Trophoblast cell (in vitro differentiated cells and primary cell): Measurements from ENCODE around the gene FOCAD.
"Not testable (repeated sequence)": the region's sequence is repeated elsewhere in the genome, so short reads cannot be mapped to it uniquely, and the experiment has no call there.

Source experiments
- DNase-seq, 2 donors: peaks; one replicate each; pipeline ENCODE4 v3.0.0-alpha.2; 2016
- H2AFZ ChIP-seq: 2 replicates; pipeline ENCODE4 v1.6.1; 2013; ENCODE audit warnings: low read length, moderate library complexity, mild to moderate bottlenecking; ENCODE audit not compliant: insufficient read depth, poor library complexity
- H2AK5ac ChIP-seq: 2 replicates; pipeline ENCODE4 v1.6.1; 2013; ENCODE audit warnings: mild to moderate bottlenecking, low read length
- H2BK120ac ChIP-seq: 2 replicates; pipeline ENCODE4 v1.6.1; 2013; ENCODE audit warnings: low read length, mild to moderate bottlenecking, moderate library complexity; ENCODE audit not compliant: insufficient read depth, poor library complexity
- H2BK12ac ChIP-seq: 2 replicates; pipeline ENCODE4 v1.6.1; 2013; ENCODE audit warnings: mild to moderate bottlenecking, low read length, moderate library complexity
- H2BK5ac ChIP-seq: 2 replicates; pipeline ENCODE4 v1.6.1; 2013; ENCODE audit warnings: low read length, low read depth, moderate library complexity, mild to moderate bottlenecking; ENCODE audit not compliant: poor library complexity
- H3K14ac ChIP-seq: 2 replicates; pipeline ENCODE4 v1.6.1; 2013; ENCODE audit warnings: mild to moderate bottlenecking, low read length
- H3K18ac ChIP-seq: 2 replicates; pipeline ENCODE4 v1.6.1; 2013; ENCODE audit warnings: mild to moderate bottlenecking, low read length
- H3K23ac ChIP-seq: 2 replicates; pipeline ENCODE4 v1.6.1; 2013; ENCODE audit warnings: low read length
- H3K27ac ChIP-seq: 2 replicates; pipeline ENCODE4 v1.5.1; 2013; ENCODE audit warnings: low read depth, mild to moderate bottlenecking, inconsistent platforms, low read length, moderate library complexity
- H3K27me3 ChIP-seq: 2 replicates; pipeline ENCODE4 v1.6.1; 2013; ENCODE audit warnings: inconsistent platforms, mild to moderate bottlenecking, low read length, moderate library complexity; ENCODE audit not compliant: insufficient read depth
- H3K36me3 ChIP-seq, 2 experiments: 1 replicate in 1 of 2; 2 replicates in 1 of 2; pipeline ENCODE4 v1.6.1; 2013; ENCODE audit warnings: low read length in 2 of 2, mild to moderate bottlenecking in 2 of 2, moderate library complexity in 1 of 2; ENCODE audit not compliant: insufficient read depth in 2 of 2, control insufficient read depth in 1 of 2
- H3K4ac ChIP-seq: 2 replicates; pipeline ENCODE4 v1.6.1; 2013; ENCODE audit warnings: low read depth, mild to moderate bottlenecking, low read length, moderate library complexity
- H3K4me1 ChIP-seq, 2 experiments: 1 replicate in 1 of 2; 2 replicates in 1 of 2; pipeline ENCODE4 v1.6.1; 2013; ENCODE audit warnings: low read length in 2 of 2, mild to moderate bottlenecking in 2 of 2, moderate library complexity in 1 of 2; ENCODE audit not compliant: insufficient read depth in 2 of 2, control insufficient read depth in 1 of 2
- H3K4me2 ChIP-seq: 2 replicates; pipeline ENCODE4 v1.6.1; 2013; ENCODE audit warnings: inconsistent platforms, mild to moderate bottlenecking, low read length, moderate library complexity
- H3K4me3 ChIP-seq: 2 replicates; pipeline ENCODE4 v1.5.1; 2013; ENCODE audit warnings: mild to moderate bottlenecking, low read depth, low read length, inconsistent platforms
- H3K79me1 ChIP-seq: one replicate; pipeline ENCODE4 v1.6.1; 2013; ENCODE audit warnings: low read length
- H3K79me2 ChIP-seq: 2 replicates; pipeline ENCODE4 v1.6.1; 2013; ENCODE audit warnings: low read length, mild to moderate bottlenecking; ENCODE audit not compliant: control insufficient read depth, insufficient read depth, poor library complexity
- H3K9ac ChIP-seq: 2 replicates; pipeline ENCODE4 v1.6.1; 2013; ENCODE audit warnings: mild to moderate bottlenecking, low read length
- H3K9me3 ChIP-seq: 2 replicates; pipeline ENCODE4 v1.6.1; 2013; ENCODE audit warnings: low read depth, mild to moderate bottlenecking, control low read depth, inconsistent platforms, low read length; ENCODE audit not compliant: insufficient read depth
- H4K12ac ChIP-seq: 2 replicates; pipeline ENCODE4 v1.6.1; 2013; ENCODE audit warnings: low read depth, mild to moderate bottlenecking, low read length, moderate library complexity
- H4K8ac ChIP-seq: 2 replicates; pipeline ENCODE4 v1.6.1; 2013; ENCODE audit warnings: low read depth, mild to moderate bottlenecking, low read length, moderate library complexity
- H4K91ac ChIP-seq: one replicate; pipeline ENCODE4 v1.6.1; 2013; ENCODE audit warnings: low read depth, mild to moderate bottlenecking, low read length, moderate library complexity
- WGBS: extraction: QIAGEN DNeasy Blood & Tissue Kit; methylation state at CpG from one replicate; pipeline ENCODE4 v1.1.7; 2013; ENCODE audit warnings: missing lambda C conversion rate; ENCODE audit not compliant: insufficient read length, insufficient coverage; ENCODE audit errors: extremely low coverage; 5-methylcytosine and 5-hydroxymethylcytosine counted together

Gene FOCAD

GRCh38 chr9:20664501-20664900, 19.6 kb upstream of the FOCAD start:
- Histone ChIP-seq H4K8ac (no peak overlapping the region), H3K4me1 (peaks cover 0 to 2% of the 10 kb centered on the region in 2 experiments), H2BK12ac (no peak overlapping the region), H3K36me3 (no peaks in the 10 kb centered on the region), H3K4me3 (no peak overlapping the region), H4K12ac (no peak overlapping the region), H3K4me2 (no peak overlapping the region), H3K79me2 (no peaks in the 10 kb centered on the region), H4K91ac (no peak overlapping the region), H3K9ac (no peak overlapping the region), H2BK120ac (no peak overlapping the region), H3K18ac (no peak overlapping the region), H3K14ac (no peak overlapping the region), H2AK5ac (no peak overlapping the region), H3K9me3 (no peaks in the 10 kb centered on the region), H3K27ac (no peak overlapping the region), H2AFZ (no peak overlapping the region), H2BK5ac (no peak overlapping the region), H3K4ac (no peak overlapping the region), H3K23ac (no peak overlapping the region), H3K79me1 (no peaks in the 10 kb centered on the region), H3K27me3 (no peaks in the 10 kb centered on the region)
- WGBS: no CpG with 5 or more reads among the region's 3 CpGs
- DNase-seq: no peak

GRCh38 chr9:20670395-20670794, 13.7 kb upstream of the FOCAD start:
- H3K27ac ChIP-seq: no peak overlapping the region
- no peaks in the 10 kb centered on the region for H3K79me1 ChIP-seq
- H3K4ac ChIP-seq: no peak overlapping the region
- no peaks in the 10 kb centered on the region for H3K4me1 ChIP-seq
- H2AK5ac ChIP-seq: no peak overlapping the region
- H3K9me3 ChIP-seq: no peaks in the 10 kb centered on the region
- H3K23ac ChIP-seq: no peak overlapping the region
- no peaks in the 10 kb centered on the region for H3K36me3 ChIP-seq
- H3K18ac ChIP-seq: no peak overlapping the region
- H4K8ac ChIP-seq: no peak overlapping the region
- no peak overlapping the region for H2BK5ac ChIP-seq
- no peaks in the 10 kb centered on the region for H3K27me3 ChIP-seq
- no CpG with 5 or more reads among the region's 6 CpGs for WGBS
- no peak overlapping the region for H2BK12ac ChIP-seq
- H3K4me3 ChIP-seq: no peak overlapping the region
- H3K79me2 ChIP-seq: no peaks in the 10 kb centered on the region
- no peak overlapping the region for H3K9ac ChIP-seq
- H4K91ac ChIP-seq: no peak overlapping the region
- no peak overlapping the region for H2AFZ ChIP-seq
- no peak overlapping the region for H2BK120ac ChIP-seq
- H3K14ac ChIP-seq: no peak overlapping the region
- no peak overlapping the region for H3K4me2 ChIP-seq
- H4K12ac ChIP-seq: no peak overlapping the region
- no peak for DNase-seq

GRCh38 chr9:20671635-20672034, 12.4 kb upstream of the FOCAD start:
- WGBS: no CpG with 5 or more reads among the region's 4 CpGs
- H3K4me3 ChIP-seq: no peak overlapping the region

GRCh38 chr9:20673537-20673936, 10.5 kb upstream of the FOCAD start:
- not testable (repeated sequence) for DNase-seq, H3K4ac ChIP-seq, H3K9me3 ChIP-seq, H2BK12ac ChIP-seq, H3K4me1 ChIP-seq, H3K14ac ChIP-seq, H2AFZ ChIP-seq, H4K8ac ChIP-seq, H4K91ac ChIP-seq, H4K12ac ChIP-seq, H3K79me2 ChIP-seq, H3K4me3 ChIP-seq, H2BK5ac ChIP-seq, H3K4me2 ChIP-seq, H3K27me3 ChIP-seq, H3K18ac ChIP-seq, H3K23ac ChIP-seq, H3K9ac ChIP-seq, H3K79me1 ChIP-seq, H2AK5ac ChIP-seq, H3K36me3 ChIP-seq, H2BK120ac ChIP-seq, H3K27ac ChIP-seq
- WGBS: no CpG with 5 or more reads among the region's 10 CpGs

More at GRCh38 chr9:20671635-20672034, 12.4 kb upstream of the FOCAD start:
- H3K23ac ChIP-seq: no peak overlapping the region
- H3K79me2 ChIP-seq: no peaks in the 10 kb centered on the region
- H2BK120ac ChIP-seq: no peak overlapping the region
- H2BK5ac ChIP-seq: no peak overlapping the region
- no peak overlapping the region for H3K4me2 ChIP-seq
- no peak overlapping the region for H2AFZ ChIP-seq
- no peak overlapping the region for H4K12ac ChIP-seq
- H3K18ac ChIP-seq: no peak overlapping the region
- no peaks in the 10 kb centered on the region for H3K36me3 ChIP-seq
- no peak for DNase-seq
- H3K79me1 ChIP-seq: no peaks in the 10 kb centered on the region
- H2BK12ac ChIP-seq: no peak overlapping the region
- no peaks in the 10 kb centered on the region for H3K4me1 ChIP-seq
- H3K9ac ChIP-seq: no peak overlapping the region
- no peak overlapping the region for H3K27ac ChIP-seq
- no peak overlapping the region for H2AK5ac ChIP-seq
- no peak overlapping the region for H3K4ac ChIP-seq
- no peak overlapping the region for H4K91ac ChIP-seq
- no peaks in the 10 kb centered on the region for H3K27me3 ChIP-seq
- no peak overlapping the region for H3K14ac ChIP-seq
- no peaks in the 10 kb centered on the region for H3K9me3 ChIP-seq
- no peak overlapping the region for H4K8ac ChIP-seq
